RPMI7951 (cell line): Measurements from ENCODE around the gene EFCAB12. TPM values are rescaled to one million over a fixed set of nuclear protein-coding genes. Genes with fewer than 3 reads are reported as not detected.
A peak's percentile ranks its signal among the peaks of the same experiment; 100 is the strongest.
"Not testable (repeated sequence)": the region's sequence is repeated elsewhere in the genome, so short reads cannot be mapped to it uniquely, and the experiment has no call there.

ENCODE experiments used
- DNase-seq: peaks from one replicate; pipeline ENCODE4 v3.0.0-alpha.2; 2012; ENCODE audit warnings: low read depth
- total RNA-seq: library from RNA; depleted of rRNA; stranded (reverse); fragments of >200 nt; shearing (Covaris generic); gene quantifications from 2 replicates; pipeline ENCODE4 v1.2.3, GENCODE V29; 2014

EFCAB12 gene
- total RNA-seq, 1 experiment from 2014 or later, result not detected

GRCh38 chr3:129393760-129394564 is 34.5 kb downstream of the EFCAB12 start:
- not testable (repeated sequence) for DNase-seq

GRCh38 chr3:129393271-129393670 is 35.2 kb downstream of the EFCAB12 start:
- DNase-seq, result no peak

- not testable (repeated sequence) for DNase-seq
Measured at GRCh38 chr3:129392106-129392887, 36.1 kb downstream of the EFCAB12 start.

GRCh38 chr3:129391583-129391982 is 36.9 kb downstream of the EFCAB12 start:
- DNase-seq, result not testable (repeated sequence)

GRCh38 chr3:129389572-129389937 is 38.9 kb downstream of the EFCAB12 start:
- no peak for DNase-seq

- DNase-seq, result peak; percentile 81
Measured at GRCh38 chr3:129388791-129389571, 39.5 kb downstream of the EFCAB12 start.

GRCh38 chr3:129387487-129387886 is 40.9 kb downstream of the EFCAB12 start:
- no peak for DNase-seq

GRCh38 chr3:129386984-129387383 is 41.5 kb downstream of the EFCAB12 start:
- DNase-seq, result no peak

GRCh38 chr3:129385507-129385906 is 42.9 kb downstream of the EFCAB12 start:
- DNase-seq, result peak; percentile 74

- no peak for DNase-seq
Measured at GRCh38 chr3:129384594-129385323, 43.7 kb downstream of the EFCAB12 start.

GRCh38 chr3:129384103-129384502 is 44.3 kb downstream of the EFCAB12 start:
- DNase-seq, result not testable (repeated sequence)

GRCh38 chr3:129383292-129383860 is 45.1 kb downstream of the EFCAB12 start:
- peak; percentile 73 for DNase-seq

GRCh38 chr3:129382366-129382765 is 46.1 kb downstream of the EFCAB12 start:
- no peak for DNase-seq

GRCh38 chr3:129379582-129380358 is 48.7 kb downstream of the EFCAB12 start:
- DNase-seq, result no peak

GRCh38 chr3:129378949-129379348 is 49.5 kb downstream of the EFCAB12 start:
- no peak for DNase-seq

GRCh38 chr3:129377615-129378014 is 50.8 kb downstream of the EFCAB12 start:
- DNase-seq, result no peak

- DNase-seq, result no peak
Measured at GRCh38 chr3:129375099-129375498, 53.3 kb downstream of the EFCAB12 start.

- no peak for DNase-seq
Measured at GRCh38 chr3:129371041-129371826, 57.2 kb downstream of the EFCAB12 start.

GRCh38 chr3:129370248-129370964 is 58.0 kb downstream of the EFCAB12 start:
- no peak for DNase-seq
